Measurements from ENCODE around the gene GRAMD1B. TPM values are rescaled to one million over a fixed set of nuclear protein-coding genes. Genes with fewer than 3 reads are reported as not detected.
"Not testable (repeated sequence)": the region's sequence is repeated elsewhere in the genome, so short reads cannot be mapped to it uniquely, and the experiment has no call there.

Gene GRAMD1B
- total RNA-seq, 4 donors from 2014 or later, result 31.4 to 152 (median 123) TPM

GRCh38 chr11:123458501-123458900 lies 28.4 kb downstream of the GRAMD1B start:
- Histone ChIP-seq H3K4me1 (peaks cover 0 to 10% (median 0%) of the 10 kb centered on the region in 4 donors), H3K27me3 (no peaks in the 10 kb centered on the region), H3K4me3 (no peak overlapping the region), H3K36me3 (peaks cover 0 to 3% (median 0%) of the 10 kb centered on the region in 3 donors), H3K27ac (peak overlapping the region in 1 of 4 donors; percentile 40), H3K9me3 (no peaks in the 10 kb centered on the region)
- TF ChIP-seq CTCF (IDR thresholded peaks at IDR 0.05) (no peak), POLR2A (IDR thresholded peaks at IDR 0.05) (no peak)
- no peak for DNase-seq

- TF ChIP-seq CTCF (IDR thresholded peaks at IDR 0.05), result no peak
- no peak for TF ChIP-seq POLR2A (IDR thresholded peaks at IDR 0.05)
- H3K27me3 ChIP-seq, result no peaks in the 10 kb centered on the region
- no peak for DNase-seq
- H3K4me3 ChIP-seq, result no peak overlapping the region
- H3K4me1 ChIP-seq, result peaks cover 0 to 4% (median 0%) of the 10 kb centered on the region in 4 donors
- peaks cover 0 to 3% (median 0%) of the 10 kb centered on the region in 3 donors for H3K36me3 ChIP-seq
- no peak overlapping the region for H3K27ac ChIP-seq
- H3K9me3 ChIP-seq, result no peaks in the 10 kb centered on the region
These were observed 30.1 kb downstream of the GRAMD1B start for GRCh38 chr11:123460012-123460700.

- no peaks in the 10 kb centered on the region for H3K27me3 ChIP-seq
- no peak overlapping the region for H3K4me3 ChIP-seq
- no peak for DNase-seq
- H3K9me3 ChIP-seq, result no peaks in the 10 kb centered on the region
- TF ChIP-seq CTCF (IDR thresholded peaks at IDR 0.05) (no peak), POLR2A (IDR thresholded peaks at IDR 0.05) (no peak)
- peaks cover 0 to 3% (median 0%) of the 10 kb centered on the region in 3 donors for H3K36me3 ChIP-seq
- peaks cover 0 to 4% (median 0%) of the 10 kb centered on the region in 4 donors for H3K4me1 ChIP-seq
- no peak overlapping the region for H3K27ac ChIP-seq
These were observed 31.1 kb downstream of the GRAMD1B start for GRCh38 chr11:123461164-123461563.

GRCh38 chr11:123465667-123466066 lies 35.6 kb downstream of the GRAMD1B start:
- not testable (repeated sequence) for H3K27me3 ChIP-seq, H3K4me1 ChIP-seq, H3K27ac ChIP-seq, H3K4me3 ChIP-seq, H3K36me3 ChIP-seq, H3K9me3 ChIP-seq, DNase-seq

- not testable (repeated sequence) for H3K4me1 ChIP-seq, H3K4me3 ChIP-seq, H3K9me3 ChIP-seq, DNase-seq, H3K27ac ChIP-seq, H3K36me3 ChIP-seq, H3K27me3 ChIP-seq
These were observed 36.1 kb downstream of the GRAMD1B start for GRCh38 chr11:123466172-123466571.

GRCh38 chr11:123469089-123469488 lies 39.0 kb downstream of the GRAMD1B start:
- H3K4me1 ChIP-seq, result no peaks in the 10 kb centered on the region
- no peak for DNase-seq
- TF ChIP-seq POLR2A (IDR thresholded peaks at IDR 0.05) (no peak), CTCF (IDR thresholded peaks at IDR 0.05) (no peak)
- H3K9me3 ChIP-seq, result no peaks in the 10 kb centered on the region
- no peak overlapping the region for H3K27ac ChIP-seq
- no peak overlapping the region for H3K4me3 ChIP-seq
- no peaks in the 10 kb centered on the region for H3K36me3 ChIP-seq
- no peaks in the 10 kb centered on the region for H3K27me3 ChIP-seq

GRCh38 chr11:123469586-123469985 lies 39.5 kb downstream of the GRAMD1B start:
- Histone ChIP-seq H3K4me3 (no peak overlapping the region), H3K27ac (no peak overlapping the region), H3K36me3 (no peaks in the 10 kb centered on the region)

More at GRCh38 chr11:123469586-123469985, 39.5 kb downstream of the GRAMD1B start:
- Histone ChIP-seq H3K27me3 (no peaks in the 10 kb centered on the region), H3K4me1 (no peaks in the 10 kb centered on the region), H3K9me3 (no peaks in the 10 kb centered on the region)
- DNase-seq, result no peak
- TF ChIP-seq POLR2A (IDR thresholded peaks at IDR 0.05) (no peak), CTCF (IDR thresholded peaks at IDR 0.05) (no peak)
